RWPE2 (cell line): Measurements from ENCODE around the gene CDH4.
A peak's percentile ranks its signal among the peaks of the same experiment; 100 is the strongest.
"Not testable (repeated sequence)": the region's sequence is repeated elsewhere in the genome, so short reads cannot be mapped to it uniquely, and the experiment has no call there.

Experiments
- ATAC-seq: fragments of 200-7000 bp; cut with Tn5 transposase; 3 replicates; pipeline ENCODE4 v1.9.1; 2021; ENCODE audit warnings: low read depth
- DNase-seq: peaks from one replicate; pipeline ENCODE4 v3.0.0-alpha.2; 2020; ENCODE audit warnings: low spot score
- H3K27ac ChIP-seq: fragments of 450-650 bp; 2 replicates; pipeline ENCODE4 v1.5.1; 2017; ENCODE audit warnings: mild to moderate bottlenecking; ENCODE audit not compliant: poor library complexity, severe bottlenecking
- H3K27me3 ChIP-seq: fragments of 250-450 bp; sonication (Bioruptor Pico); 2 replicates; pipeline ENCODE4 v1.5.1; 2021; ENCODE audit warnings: mild to moderate bottlenecking, moderate library complexity; ENCODE audit not compliant: insufficient read depth, poor library complexity, severe bottlenecking
- H3K36me3 ChIP-seq: fragments of 250-450 bp; sonication (Bioruptor Pico); 2 replicates; pipeline ENCODE4 v1.5.1; 2020; ENCODE audit warnings: low read depth, mild to moderate bottlenecking, moderate library complexity
- H3K4me1 ChIP-seq: fragments of 250-450 bp; sonication (Bioruptor Pico); 2 replicates; pipeline ENCODE4 v1.5.1; 2021; ENCODE audit warnings: mild to moderate bottlenecking, moderate library complexity; ENCODE audit not compliant: insufficient read depth, poor library complexity, severe bottlenecking
- H3K4me3 ChIP-seq: fragments of 250-450 bp; sonication (Bioruptor Pico); 2 replicates; pipeline ENCODE4 v1.5.1; 2021; ENCODE audit warnings: mild to moderate bottlenecking, moderate library complexity; ENCODE audit not compliant: severe bottlenecking
- H3K9me3 ChIP-seq: fragments of 250-450 bp; sonication (Bioruptor Pico); 2 replicates; pipeline ENCODE4 v1.5.1; 2021; ENCODE audit warnings: mild to moderate bottlenecking, moderate library complexity; ENCODE audit not compliant: severe bottlenecking
- CTCF ChIP-seq: fragments of 450-650 bp; IDR thresholded peaks from one replicate; pipeline ENCODE4 v1.5.1; 2017; ENCODE audit warnings: mild to moderate bottlenecking, moderate library complexity; ENCODE audit not compliant: poor library complexity, severe bottlenecking

Gene CDH4

GRCh38 chr20:61967300-61967699, 715.2 kb downstream of the CDH4 start:
- TF ChIP-seq CTCF, result no peak
- no peak overlapping the region for H3K27ac ChIP-seq
- H3K4me3 ChIP-seq, result no peak overlapping the region
- H3K9me3 ChIP-seq, result no peaks in the 10 kb centered on the region
- peaks cover 38% of the 10 kb centered on the region for H3K27me3 ChIP-seq
- DNase-seq (peak; percentile 69), ATAC-seq (no peak)
- H3K36me3 ChIP-seq, result peaks cover 4% of the 10 kb centered on the region; the same call in 1 of the 2 replicates
- H3K4me1 ChIP-seq, result no peaks in the 10 kb centered on the region

DNA sequence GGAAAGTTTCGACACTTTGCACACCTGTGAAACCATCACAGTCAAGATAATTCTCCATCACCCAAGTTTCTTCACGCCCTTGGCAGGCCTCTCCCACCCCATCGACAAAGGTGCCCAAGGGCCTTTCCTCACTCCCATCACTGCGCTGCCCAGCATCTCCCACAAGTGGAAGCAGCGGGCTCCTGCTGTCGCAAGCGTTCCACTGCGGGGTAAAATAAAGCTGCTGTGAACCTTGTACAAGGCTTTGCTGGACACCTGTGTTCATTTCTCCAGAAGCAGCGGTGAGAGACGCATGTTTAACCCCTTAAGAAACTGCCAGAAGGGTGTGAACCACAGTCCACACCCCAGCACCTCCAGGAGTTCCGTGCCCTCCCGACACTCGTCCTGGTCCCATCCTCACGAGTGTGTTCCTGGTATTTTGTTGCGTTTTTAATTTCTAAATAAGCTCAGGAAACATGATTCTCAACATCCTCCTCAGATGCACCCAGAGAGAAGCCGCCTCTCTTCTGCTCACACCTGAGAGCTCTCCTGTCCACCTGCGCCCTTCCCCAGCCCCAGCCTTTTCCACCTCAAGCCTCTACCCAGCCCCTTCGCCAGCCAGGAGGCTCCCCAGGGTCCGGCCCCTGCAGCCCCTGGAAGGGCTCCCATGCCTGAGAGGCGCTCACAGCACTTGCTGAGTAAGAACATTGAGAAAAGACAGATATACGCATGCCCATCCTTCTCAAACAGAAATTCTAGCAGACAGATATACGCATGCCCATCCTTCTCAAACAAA, 716.2 kb downstream of the CDH4 start:
- peaks cover 37% of the 10 kb centered on the region for H3K27me3 ChIP-seq
- DNase-seq (peak; percentile 78), ATAC-seq (0 out of 3 replicates have a peak, but pooled peaks have one; percentile 1)
- peaks cover 4% of the 10 kb centered on the region; the same call in 1 of the 2 replicates for H3K36me3 ChIP-seq
- no peak overlapping the region for H3K27ac ChIP-seq
- no peaks in the 10 kb centered on the region for H3K4me1 ChIP-seq
- H3K4me3 ChIP-seq, result no peak overlapping the region
- no peak for TF ChIP-seq CTCF
- no peaks in the 10 kb centered on the region for H3K9me3 ChIP-seq

GRCh38 chr20:61968932-61969331, 716.9 kb downstream of the CDH4 start:
- H3K9me3 ChIP-seq, result no peaks in the 10 kb centered on the region

GRCh38 chr20:61969806-61970205, 717.7 kb downstream of the CDH4 start:
- Histone ChIP-seq H3K4me1 (no peaks in the 10 kb centered on the region), H3K9me3 (no peaks in the 10 kb centered on the region), H3K4me3 (no peak overlapping the region), H3K27me3 (peaks cover 22% of the 10 kb centered on the region), H3K36me3 (peaks cover 20% of the 10 kb centered on the region), H3K27ac (no peak overlapping the region)
- DNase-seq (peak; percentile 75), ATAC-seq (no peak)
- no peak for TF ChIP-seq CTCF

More at GRCh38 chr20:61968932-61969331, 716.9 kb downstream of the CDH4 start:
- peak; percentile 73 for DNase-seq
- H3K4me1 ChIP-seq, result no peaks in the 10 kb centered on the region
- peaks cover 30% of the 10 kb centered on the region for H3K27me3 ChIP-seq
- no peak overlapping the region for H3K27ac ChIP-seq
- peaks cover 11% of the 10 kb centered on the region; the same call in 1 of the 2 replicates for H3K36me3 ChIP-seq
- no peak for TF ChIP-seq CTCF
- no peak for ATAC-seq
- no peak overlapping the region for H3K4me3 ChIP-seq

- Histone ChIP-seq H3K27me3 (peaks cover 16% of the 10 kb centered on the region), H3K27ac (no peak overlapping the region), H3K4me1 (no peaks in the 10 kb centered on the region), H3K9me3 (no peaks in the 10 kb centered on the region), H3K4me3 (no peak overlapping the region), H3K36me3 (peaks cover 20% of the 10 kb centered on the region)
- no peak for TF ChIP-seq CTCF
- peak; percentile 53 for DNase-seq
- ATAC-seq, result no peak
Observed at GRCh38 chr20:61970357-61970756, 718.3 kb downstream of the CDH4 start.

GRCh38 chr20:61971595-61971994, 719.5 kb downstream of the CDH4 start:
- DNase-seq, result peak; percentile 59
- H3K4me3 ChIP-seq, ATAC-seq, H3K4me1 ChIP-seq, H3K27ac ChIP-seq, H3K27me3 ChIP-seq, H3K9me3 ChIP-seq: not testable (repeated sequence)
- H3K36me3 ChIP-seq, result peaks cover 25% of the 10 kb centered on the region
